COR-L47 (cell line): ENCODE measurements around the gene TARDBP.
A peak's percentile ranks its signal among the peaks of the same experiment; 100 is the strongest.
"Not testable (repeated sequence)": the region's sequence is repeated elsewhere in the genome, so short reads cannot be mapped to it uniquely, and the experiment has no call there.

Experiments used
- DNase-seq: peaks from one replicate; lab custom pipeline; 2025; lab: John Stamatoyannopoulos, UW

The TARDBP gene

DNA sequence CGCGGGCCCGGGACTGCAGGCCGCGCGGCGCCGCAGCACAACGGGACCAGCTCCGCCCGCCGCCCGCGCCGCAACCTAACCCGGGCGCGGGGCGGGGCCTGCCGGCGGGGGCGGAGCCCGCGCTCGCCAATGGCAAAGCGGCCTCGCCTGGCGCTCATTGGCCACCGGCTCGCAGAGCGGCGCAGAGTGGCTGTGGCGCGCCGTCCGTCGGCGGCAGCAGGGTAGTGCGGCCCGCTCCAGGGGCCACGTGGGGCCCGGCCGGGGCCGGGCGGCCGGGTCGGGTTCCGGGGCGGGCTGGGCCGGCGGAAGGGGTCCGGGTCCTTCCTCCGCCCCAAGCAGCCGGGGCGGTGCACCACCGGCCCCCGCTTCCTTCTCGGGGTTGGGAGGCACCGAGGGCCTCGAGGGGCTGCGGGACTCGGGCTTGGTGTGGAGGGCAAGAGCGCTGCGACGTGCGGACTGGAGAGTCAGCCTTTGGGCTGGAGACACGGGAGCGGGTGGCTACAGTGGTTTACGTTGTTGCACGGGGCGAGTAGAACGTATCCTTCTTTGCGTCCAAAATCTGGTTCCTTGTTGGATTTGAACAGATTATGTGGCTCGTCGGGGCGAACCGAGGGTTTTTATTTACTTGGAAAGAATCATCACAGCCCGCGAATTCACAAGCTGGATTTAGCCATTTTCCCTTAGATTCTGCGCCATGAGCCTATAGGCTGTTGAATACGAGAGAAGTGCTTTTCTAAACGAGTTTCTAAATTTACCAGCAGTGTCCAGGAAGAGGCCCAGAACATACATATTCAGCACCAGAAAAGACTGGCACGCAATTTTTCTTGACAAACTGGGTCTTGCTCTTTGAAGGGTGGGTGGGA lies 47.7 kb downstream of the TARDBP start, which contains the start of gene SRM:
Gene SRM, minus strand, starts transcription at position 51 of the 863 bp plus-strand sequence. CDS start 75 bp downstream, outside the sequence.
- peak; percentile 88 for DNase-seq

DNA sequence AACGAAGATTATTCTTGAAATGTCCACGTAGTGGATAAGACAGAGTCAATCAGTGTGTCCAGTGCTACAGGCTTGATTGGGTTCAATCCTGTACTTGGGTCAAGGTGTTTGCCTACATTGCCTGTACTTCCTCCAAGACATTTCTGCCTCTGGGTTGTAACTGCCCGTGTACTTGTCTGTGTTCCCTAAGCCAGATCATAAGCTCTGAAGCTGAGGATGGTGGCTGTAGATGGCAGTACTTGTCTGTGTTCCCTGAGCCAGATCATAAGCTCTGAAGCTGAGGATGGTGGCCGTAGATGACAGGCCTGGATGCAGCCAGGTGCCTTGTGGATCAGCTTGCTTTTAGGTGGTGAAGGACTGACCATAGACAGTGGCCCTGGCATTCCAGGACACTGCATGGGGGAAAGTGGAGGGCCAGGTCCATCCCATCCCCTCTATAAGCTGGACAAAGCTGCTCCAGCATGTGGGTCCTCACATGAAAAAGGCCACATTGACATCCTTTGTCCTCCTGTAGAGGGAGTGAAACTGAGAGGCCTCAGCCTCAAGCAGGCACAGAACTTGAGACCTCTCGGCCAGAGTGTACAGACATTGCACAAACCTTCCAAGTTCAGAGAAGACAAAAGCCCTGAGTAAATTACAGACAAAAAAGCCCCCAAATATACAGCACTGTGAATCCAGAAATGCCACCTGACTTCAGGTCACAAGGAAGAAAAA lies 49.4 kb downstream of the TARDBP start:
- DNase-seq: no peak

DNA sequence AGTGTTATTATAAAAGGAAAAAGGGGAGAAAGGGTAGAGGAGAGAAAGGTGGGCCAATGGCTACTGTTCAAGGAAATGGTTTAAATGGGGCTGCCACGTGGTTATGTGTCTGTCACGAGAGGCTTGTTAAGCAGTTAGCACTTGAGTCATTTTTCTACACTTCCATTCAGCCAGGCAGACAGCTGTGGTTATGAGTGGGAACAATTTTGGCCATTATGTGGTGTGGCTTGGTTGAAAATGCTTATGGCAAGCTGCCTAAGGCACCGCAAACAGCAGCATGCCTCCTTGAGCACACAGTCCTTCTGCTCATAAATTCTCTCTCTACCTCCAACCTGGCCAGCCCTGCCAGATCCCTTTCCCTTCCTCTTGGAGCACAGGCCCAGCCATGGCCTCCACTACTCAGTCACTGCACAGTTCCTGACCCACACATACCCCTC lies 50.5 kb downstream of the TARDBP start:
- DNase-seq: no peak

DNA sequence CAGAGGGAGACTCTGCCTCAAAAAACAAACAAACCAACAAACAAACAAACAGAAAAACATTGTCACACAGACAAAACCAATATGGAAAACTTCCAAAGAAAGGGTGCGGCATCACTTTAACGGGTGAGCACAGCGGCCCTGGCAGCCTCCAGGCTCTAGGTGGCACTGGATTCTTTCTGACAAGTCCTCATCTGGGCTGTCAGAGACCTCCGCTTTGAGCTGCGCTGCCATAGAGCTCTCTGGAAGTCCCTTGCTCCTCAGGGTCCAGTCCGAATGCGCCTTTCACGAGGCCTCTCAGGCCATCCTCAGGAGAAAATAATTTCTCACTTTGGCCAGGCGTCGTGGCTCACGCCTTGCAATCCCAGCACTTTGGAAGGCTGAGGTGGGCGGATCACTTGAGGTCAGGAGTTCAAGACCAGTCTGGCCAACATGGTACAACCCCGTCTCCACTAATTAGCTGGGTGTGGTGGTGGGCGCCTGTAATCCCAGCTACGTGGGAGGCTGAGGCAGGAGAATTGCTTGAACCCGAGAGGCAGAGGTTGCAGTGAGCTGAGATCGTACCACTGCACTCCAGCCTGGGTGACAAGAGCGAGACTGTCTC lies 51.6 kb downstream of the TARDBP start:
- not testable (repeated sequence) for DNase-seq

DNA sequence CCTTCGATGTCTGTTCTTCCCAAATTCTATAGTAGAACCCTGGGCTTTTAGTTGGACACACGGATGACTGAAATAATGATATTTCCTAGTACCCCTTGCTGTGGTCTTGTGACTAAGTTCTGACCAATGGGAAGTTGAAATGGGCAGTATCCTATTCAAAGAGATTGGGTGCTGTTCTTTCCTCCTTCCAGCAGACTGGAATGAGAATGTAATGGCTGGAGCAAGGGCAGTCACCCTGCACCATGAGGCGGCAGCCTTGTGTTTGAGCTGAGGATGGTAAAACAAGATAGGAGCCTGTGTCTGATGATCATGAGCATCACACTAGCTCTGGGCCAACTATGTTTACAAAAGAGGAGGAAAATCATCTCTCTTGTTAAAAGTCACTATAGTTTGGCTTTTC lies 52.5 kb downstream of the TARDBP start:
- no peak for DNase-seq

DNA sequence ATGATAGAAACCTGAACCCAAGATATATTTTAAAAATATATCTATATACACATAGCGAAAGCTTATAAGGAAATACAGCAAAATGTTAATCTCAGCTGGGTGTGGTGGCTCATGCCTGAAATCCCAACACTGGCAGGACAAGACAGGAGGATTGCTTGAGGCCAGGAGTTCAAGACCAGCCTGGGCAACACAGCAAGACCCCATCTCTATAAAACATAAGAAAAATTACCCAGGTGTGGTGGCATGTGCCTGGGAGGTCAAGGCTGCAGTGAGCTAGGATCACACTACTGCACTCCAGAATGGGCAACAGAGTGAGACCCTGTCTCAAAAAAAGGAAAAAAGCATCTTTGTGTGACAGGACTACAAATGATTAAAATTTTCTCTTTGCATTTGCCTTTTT lies 53.3 kb downstream of the TARDBP start:
- no peak for DNase-seq

DNA sequence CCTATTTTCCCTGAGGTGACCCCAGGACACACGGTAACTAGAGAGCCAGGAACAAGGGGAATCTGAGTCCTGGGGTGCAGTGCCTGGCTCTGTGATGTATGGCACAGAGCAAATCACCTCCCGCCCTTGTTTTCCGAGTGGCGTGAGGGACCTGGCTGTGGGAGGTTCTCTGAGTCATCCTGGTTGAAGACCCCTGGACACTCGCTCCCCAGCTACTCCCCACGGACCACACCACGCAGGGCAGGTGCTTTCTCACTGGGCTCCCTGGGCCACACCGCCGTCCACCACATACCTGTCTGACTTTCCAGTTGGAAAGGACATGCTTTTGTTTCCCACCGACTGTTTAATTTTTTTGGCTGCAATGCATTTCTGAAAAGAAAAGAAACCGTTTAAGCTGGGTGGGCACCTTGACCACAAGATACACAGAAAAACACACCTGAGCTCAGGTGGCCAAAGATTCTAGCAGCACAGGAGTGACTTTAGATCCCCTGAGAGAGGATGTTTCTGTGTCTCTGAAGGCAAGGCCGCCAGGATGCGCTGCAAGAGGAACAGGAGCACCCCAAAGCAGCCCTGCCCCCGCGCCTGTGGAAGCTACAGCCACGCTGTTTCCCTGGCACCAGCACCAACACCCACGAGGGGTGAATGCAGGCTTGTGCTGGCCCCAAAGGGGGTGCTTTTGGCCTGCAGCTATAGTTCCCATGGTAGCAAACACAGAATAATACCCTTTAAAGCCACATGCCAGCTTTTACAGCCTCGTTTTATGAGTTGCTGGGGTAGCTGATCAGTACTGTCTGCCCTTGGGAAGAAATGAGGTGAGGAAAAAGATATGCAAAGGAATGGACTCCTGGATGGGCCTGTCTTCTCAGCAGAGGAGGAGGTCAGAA lies 55.5 kb downstream of the TARDBP start:
- DNase-seq: no peak

DNA sequence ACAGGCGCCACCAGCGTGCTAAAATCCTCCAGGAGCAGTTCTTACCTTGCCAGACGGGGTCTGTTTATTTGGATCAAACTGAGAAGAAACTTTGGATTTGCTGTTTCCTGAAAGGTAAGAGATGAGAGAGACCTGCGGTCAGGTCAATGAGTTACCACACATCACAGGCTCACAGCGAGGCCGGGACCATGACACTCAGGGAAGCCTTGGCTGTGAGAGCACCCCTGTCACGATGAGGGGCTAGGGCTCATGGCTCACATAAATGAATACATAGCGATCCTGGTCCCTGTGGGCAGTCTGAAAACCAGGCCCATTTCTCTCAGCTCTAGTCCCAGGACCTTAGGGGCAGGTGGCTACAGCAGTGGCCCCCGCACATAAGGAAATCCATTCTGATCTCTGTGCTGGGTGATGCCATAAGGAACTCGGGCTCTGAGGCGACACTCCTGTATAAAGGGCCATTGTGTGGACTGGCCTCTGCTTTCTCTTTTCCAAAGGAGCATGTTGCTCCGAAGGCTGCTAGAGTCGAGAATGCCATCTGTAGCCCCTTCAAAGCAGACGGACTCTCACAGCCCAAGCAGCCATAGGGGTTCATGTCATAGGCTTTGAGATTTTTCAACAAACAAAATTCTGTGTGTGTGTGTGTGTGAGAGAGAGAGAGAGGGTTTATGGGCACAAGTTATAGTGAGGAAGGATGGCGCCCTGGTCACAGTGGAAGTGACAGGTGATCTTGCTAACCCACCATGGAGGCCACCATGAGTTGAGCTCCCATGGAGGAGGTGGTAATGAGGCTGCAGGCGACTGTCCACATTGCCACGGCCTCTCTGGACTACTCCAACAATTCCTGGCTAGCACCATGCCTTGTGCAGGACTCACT lies 56.4 kb downstream of the TARDBP start:
- no peak for DNase-seq

DNA sequence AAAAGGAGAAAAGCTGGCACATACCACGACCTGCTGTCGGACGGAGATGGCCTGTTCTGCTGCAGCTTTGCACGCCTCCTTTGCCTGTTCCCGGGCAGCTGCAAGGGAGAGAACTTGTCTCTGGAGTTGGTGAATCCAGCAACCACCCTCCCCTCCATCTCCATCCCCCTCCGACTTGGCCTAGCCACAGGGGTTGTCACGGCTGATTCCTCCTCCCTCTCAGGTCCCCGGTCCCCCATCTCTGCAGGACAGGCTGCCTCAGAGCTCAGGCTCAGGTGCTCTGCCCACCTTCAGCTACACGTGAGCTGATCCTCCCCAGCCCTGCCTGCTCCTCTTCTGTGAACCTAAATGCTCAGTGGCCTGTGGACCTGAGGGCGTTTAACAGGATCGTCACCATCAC lies 58.4 kb downstream of the TARDBP start:
- no peak for DNase-seq

DNA sequence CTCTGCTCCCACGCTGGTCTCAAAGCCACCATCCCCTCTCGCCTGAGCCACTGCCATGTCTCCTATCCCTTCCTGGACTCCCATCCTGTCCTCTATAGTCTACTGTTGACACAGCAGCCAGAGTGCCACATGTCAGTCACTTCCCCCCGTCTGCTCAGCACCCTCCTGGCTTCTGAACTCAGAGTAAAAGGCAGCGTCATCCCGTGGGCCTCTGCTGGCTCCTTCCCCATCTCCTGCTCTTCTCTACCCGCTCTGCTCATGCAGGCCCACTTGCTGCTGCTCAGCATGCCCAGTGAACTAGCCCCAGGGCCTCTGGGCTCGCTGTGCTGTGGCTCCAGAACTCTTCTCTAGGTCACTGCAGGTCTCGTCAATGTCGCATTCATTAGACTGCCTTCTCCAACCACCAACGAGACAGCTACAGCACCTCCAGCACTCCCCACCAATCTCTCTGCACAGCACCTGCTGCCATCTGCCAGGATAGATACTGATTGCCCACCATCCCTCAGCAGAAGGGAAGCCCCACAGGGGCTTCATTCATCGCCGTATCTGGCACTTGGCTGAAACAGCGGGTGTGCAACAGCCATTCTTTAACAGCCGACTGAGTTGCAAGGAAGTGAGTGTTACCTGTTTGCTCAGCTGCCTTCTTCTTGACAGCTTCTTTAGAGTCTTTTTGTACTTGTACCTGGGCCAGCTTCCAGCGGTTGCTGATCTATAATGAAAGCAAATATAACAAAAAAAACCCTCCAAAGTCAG lies 59.2 kb downstream of the TARDBP start:
- peak; percentile 87 for DNase-seq

DNA sequence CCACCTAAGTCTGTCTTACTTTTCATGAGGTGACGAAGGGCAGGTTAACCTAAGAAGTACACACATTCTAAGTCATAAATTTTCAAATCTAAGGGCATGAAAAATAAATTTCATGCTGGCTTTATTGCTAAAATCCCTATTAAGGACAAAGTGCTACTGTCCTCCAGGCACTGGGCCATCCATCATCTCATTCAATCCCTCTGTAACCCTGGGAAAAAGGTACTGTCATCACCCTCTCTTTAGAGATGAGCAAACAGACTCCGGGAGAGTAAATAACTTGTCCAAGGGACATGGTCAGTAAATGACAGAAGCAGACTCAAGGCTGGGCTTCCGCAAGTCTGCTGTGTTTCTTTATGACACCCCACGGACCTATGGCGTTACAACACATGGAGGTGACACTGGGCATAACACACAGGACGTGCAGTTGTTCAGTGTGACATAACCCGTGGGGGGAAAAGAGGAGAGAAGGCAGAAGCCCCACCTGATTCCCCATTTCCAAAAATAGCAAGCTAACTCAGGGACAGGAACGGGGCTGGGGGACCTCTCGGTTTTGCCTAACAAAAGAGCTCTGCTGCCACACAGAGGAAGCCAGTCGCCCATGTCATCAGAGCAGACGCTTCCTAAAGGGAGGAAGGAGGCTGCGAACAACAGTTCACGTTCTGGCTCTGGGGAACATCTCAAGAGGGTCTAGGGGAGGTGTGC lies 59.9 kb downstream of the TARDBP start:
- peak; percentile 75 for DNase-seq

DNA sequence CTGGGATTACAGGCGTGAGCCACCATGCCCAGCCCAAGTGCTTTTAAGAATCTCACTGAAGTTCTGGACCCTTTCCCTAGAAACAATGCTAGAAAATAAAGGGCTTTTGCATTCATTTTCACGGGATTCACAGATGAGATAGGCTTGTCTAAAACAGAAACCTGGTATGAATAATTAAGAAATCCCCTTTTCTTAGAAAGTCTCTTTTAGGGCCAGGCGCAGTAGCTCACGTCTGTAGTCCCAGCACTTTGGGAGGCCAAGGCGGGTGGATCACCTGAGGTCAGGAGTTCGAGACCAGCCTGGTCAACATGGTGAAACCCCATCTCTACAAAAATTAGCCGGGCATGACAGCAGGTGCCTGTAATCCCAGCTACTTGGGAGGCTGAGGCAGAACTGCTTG lies 60.9 kb downstream of the TARDBP start:
- DNase-seq: not testable (repeated sequence)
